PFSK-1 (cell line): Measurements from ENCODE around the gene POLD1.

Experiments used
- REST ChIP-seq, 2 experiments: IDR thresholded peaks; 2 replicates each; pipeline versions ENCODE4 v1.6.1 to v1.8.0; 2011 to 2012; ENCODE audit warnings: low read depth in 2 of 2, low read length in 2 of 2, control low read depth in 1 of 2, inconsistent platforms in 1 of 2, mild to moderate bottlenecking in 1 of 2, moderate library complexity in 1 of 2; ENCODE audit not compliant: insufficient read depth in 1 of 2
- SIN3A ChIP-seq: IDR thresholded peaks from 2 replicates; pipeline ENCODE4 v1.6.1; 2012; ENCODE audit warnings: mild to moderate bottlenecking, low read length, moderate library complexity, borderline replicate concordance; ENCODE audit not compliant: insufficient read depth
- TAF1 ChIP-seq: IDR thresholded peaks from 2 replicates; pipeline ENCODE4 v1.6.1; 2012; ENCODE audit warnings: low read length, control low read depth, borderline replicate concordance; ENCODE audit not compliant: insufficient read depth

GRCh38 chr19:50413531-50413930 lies 29.4 kb downstream of the POLD1 start:
- TF ChIP-seq REST (IDR thresholded peaks at IDR 0.05; ENCODE audit: insufficient read depth in 1 of 2, low read depth in 2 of 2, low read length in 2 of 2) = no peak
- no peak for TF ChIP-seq SIN3A
- no peak for TF ChIP-seq TAF1
